ENCODE data around the gene BHLHA9.

The BHLHA9 gene

DNA sequence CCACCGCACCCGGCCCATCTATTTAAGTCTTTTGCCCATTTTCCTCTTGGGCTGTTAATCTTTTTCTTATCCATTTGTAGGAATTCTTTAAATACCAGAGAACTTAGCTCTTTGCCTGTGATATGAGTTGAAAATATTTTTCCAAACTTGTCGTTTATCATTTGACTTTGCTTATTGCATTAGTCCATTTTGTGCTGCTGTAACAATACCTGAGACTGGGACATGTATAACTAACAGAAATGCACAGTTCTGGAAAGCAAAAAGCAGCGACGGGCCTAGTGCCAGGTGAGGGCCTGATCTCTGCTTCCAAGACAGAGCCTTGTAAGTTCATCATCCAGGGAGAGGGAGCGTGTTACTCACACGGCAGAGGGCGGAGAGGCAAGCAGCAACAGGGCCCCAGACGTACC, 25.6 kb upstream of the BHLHA9 start:
- DNase-seq = no peak
- in situ Hi-C loops (cut with MboI; ENCODE audit: low pct_unique_long_range_greater_than_20kb, low sequenced_read_pairs) = no loop called here

DNA sequence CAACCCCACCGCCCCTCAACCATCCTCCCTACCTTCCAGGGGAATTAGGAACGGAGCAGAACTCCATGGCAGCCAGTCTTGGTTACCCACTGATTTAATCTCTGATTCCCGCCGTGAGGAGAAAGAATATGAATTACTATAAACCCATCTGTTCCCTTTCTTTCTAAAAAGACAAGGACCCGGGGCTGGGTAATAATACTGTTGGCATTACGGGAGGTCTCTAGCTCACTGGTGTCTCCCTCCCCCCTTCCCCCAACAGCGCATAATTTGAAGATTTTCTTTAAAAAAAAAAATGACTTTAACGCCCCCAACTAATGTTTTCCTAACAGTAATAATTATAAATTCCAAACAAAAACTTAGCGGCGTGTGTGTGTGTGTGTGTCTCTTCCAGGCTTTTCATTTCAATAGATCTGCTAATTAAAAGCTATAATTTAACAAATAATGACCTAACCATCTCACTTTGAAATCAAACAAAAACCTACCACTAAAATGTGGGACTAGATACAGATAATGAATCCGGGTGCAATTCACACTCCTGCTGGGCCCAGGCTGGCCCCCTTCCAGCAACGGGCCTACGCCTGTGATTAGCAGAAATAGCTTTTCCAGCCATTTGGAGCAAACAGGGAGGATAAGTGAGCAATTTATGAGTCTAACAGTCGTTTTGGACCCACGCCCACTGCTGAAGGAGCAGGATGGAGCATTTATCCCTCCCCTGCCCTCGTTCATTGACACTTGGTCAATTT, 18.2 kb upstream of the BHLHA9 start:
- DNase-seq = no peak
- in situ Hi-C loops (cut with MboI; ENCODE audit: low pct_unique_long_range_greater_than_20kb, low sequenced_read_pairs) = no loop called here

DNA sequence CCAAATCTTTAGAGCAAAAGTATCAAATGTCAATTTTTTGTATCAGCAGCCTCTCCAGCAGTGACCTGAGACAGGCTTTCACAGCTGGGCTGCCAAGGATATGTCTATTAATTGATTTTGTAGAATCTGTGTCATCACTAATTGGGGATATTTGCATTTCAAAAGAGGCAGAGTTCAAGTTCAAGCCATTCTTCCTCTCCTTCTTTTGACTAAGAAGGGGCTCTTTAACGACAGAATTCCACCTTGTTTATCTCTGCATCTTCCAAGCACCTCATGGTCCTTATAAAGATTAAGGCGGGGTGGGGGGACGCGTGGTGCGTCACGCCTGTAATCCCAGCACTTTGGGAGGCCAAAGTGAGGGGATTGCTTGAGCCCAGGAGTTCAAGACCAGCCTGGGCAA, 15.2 kb upstream of the BHLHA9 start:
- in situ Hi-C loops (cut with MboI; ENCODE audit: low pct_unique_long_range_greater_than_20kb, low sequenced_read_pairs) = no loop called here
- no peak for DNase-seq

DNA sequence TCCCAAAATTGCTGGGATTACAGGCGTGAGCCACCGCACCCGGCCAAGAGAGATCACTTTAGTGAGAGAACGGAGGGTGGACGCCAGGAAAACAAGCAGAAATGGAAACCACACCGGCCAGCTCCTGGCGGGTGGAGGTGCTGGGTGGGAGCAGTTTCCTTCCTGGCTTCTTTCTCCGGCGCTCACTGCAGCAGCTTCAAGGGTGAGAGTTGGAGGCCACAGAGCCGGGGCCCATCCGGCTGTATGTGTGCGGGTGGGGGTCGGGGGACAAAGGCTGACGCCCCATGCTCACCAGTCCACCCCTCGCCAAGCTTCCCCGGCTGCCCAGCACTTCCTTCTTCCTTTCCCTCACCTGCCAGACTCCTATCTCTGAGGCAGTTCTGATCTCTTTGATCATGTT, 13.5 kb upstream of the BHLHA9 start:
- DNase-seq = no peak
- in situ Hi-C loops (cut with MboI; ENCODE audit: low pct_unique_long_range_greater_than_20kb, low sequenced_read_pairs) = no loop called here

DNA sequence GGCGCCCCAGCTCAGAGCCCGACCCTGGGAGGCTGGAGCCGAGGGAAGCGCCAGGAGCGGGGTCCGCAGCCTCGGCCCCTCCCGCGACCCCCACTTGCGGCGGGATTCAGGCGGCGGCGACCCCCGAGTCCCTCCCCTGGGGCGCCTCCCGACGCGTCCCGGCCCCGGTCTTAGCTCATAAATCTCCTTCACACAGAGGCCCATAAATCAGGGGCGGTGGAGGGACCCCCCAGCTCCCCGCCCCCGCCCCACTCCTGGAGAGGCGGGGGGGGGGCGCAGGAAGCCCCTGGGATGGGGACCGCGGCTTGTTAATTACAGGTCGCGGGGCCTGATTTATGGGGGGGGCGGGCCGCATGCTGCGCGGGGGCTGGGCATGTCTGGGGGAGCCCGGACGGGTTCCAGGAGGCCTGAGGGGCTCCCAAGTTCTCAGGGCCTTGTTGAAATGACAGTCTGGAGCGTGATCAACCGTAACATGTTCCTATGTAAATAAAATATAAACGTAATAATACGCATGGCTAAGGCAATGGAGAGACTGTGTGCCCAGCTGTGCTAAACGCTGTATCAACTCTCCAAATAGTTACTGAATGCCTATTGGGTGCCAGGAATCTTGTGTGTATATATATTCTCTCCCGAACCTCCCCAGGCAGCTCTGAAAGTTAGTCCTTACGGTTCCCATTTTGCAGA, 10.0 kb upstream of the BHLHA9 start:
- DNase-seq = no peak
- in situ Hi-C loops (cut with MboI; ENCODE audit: low pct_unique_long_range_greater_than_20kb, low sequenced_read_pairs) = no loop called here

DNA sequence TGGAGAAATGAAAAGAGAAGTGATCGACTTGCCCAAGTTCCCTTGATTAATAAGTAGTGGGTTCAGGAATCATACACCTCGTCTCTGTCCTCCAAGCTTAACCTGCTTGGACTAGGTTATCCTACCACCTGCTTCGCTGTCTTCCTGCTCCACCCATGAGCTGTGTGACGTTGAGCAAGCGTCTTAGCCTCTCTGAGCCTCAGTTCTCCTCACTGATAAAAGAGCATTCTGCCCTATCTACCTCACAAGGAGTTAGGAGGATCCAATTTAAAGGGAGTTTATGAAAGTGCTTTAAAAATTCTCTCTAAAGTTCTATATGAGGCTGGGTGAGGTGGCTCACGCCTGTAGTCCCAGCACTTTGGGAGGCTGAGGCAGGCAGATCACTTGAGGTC, 9.5 kb upstream of the BHLHA9 start:
- DNase-seq = no peak
- in situ Hi-C loops (cut with MboI; ENCODE audit: low pct_unique_long_range_greater_than_20kb, low sequenced_read_pairs) = no loop called here

DNA sequence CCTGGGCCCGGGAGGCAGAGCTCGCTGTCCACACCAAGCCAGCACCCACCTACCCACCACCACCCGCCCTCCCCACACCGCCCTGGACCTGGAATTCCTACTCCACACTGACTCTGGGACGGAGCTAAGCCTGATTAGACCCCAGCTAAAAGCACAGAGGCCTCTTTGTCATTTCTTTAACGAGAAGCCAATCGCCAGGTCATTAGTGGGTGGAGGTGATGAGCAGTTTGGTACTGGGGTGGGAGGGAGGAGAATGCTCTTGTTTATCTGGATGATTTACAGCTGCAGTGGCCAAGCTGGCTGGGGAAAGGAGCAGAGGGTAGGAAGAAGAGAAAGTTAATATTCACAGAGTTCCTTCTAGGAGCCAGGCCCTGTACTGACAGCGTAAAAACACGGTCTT, 6.0 kb upstream of the BHLHA9 start:
- in situ Hi-C loops (cut with MboI; ENCODE audit: low pct_unique_long_range_greater_than_20kb, low sequenced_read_pairs) = no loop called here
- no peak for DNase-seq

DNA sequence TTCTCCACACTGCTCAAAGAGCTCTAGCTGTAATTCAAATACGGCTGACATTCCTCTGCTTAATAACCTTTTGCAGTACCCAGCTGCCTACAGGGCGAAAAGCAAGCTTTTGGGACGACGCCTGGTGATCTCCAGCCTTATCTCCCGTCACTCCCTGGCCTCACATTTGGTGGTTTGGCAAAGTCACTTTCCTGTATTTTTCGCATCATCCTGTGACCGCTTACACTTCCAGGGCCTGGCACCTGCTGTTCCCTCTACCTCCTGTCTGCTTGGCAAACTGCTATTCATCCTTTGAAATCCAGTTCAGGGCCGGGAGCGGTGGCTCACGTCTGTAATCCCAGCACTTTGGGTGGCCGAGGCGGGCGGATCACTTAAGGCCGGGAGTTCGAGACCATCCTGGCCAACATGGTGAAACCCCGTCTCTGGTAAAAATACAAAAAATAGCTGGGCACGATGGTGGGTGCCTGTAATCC, 2.7 kb upstream of the BHLHA9 start:
- DNase-seq = no peak
- in situ Hi-C loops (cut with MboI; ENCODE audit: low pct_unique_long_range_greater_than_20kb, low sequenced_read_pairs) = no loop called here

DNA sequence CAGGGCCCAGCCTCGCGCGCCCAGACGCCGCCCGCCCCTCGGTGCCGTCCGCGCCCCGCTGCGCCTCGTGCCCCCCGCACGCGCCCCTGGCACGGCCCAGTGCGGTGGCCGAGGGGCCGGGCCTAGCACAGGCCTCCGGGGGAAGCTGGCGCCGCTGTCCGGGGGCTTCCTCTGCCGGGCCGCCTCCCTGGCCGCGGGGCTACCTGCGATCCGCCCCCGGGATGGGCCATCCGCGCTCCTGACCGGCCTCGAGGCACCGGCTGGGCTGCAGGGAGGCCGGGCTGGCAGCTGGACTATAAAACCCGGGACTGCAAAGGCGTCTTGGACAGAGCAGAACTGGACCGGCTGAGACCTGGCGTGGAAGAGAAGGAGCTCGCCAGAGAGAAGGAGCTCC, 783 bp downstream of the BHLHA9 start:
- no peak for DNase-seq
- in situ Hi-C loops (cut with MboI; ENCODE audit: low pct_unique_long_range_greater_than_20kb, low sequenced_read_pairs) = no loop called here

DNA sequence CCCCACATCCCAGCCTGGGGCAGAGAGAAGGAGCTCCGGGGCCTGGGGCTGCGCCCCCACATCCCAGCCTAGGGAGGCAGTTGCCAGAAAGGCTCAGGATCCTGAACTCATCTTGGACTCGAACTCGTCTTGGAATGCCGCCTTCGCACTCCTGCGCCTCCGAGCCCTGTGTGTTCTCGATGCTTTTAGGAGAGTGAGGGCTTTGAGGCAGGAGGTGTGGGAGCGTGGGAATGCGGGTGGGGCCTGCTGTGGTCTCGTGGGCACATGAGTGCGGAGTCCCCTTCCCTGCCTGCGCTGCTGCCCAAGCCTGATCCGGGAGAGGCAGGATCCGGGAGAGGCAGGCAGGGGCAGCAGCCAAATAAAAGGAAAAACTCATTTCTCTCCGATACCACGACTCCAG, 1.2 kb downstream of the BHLHA9 start:
- in situ Hi-C loops (cut with MboI; ENCODE audit: low pct_unique_long_range_greater_than_20kb, low sequenced_read_pairs) = no loop called here
- no peak for DNase-seq

DNA sequence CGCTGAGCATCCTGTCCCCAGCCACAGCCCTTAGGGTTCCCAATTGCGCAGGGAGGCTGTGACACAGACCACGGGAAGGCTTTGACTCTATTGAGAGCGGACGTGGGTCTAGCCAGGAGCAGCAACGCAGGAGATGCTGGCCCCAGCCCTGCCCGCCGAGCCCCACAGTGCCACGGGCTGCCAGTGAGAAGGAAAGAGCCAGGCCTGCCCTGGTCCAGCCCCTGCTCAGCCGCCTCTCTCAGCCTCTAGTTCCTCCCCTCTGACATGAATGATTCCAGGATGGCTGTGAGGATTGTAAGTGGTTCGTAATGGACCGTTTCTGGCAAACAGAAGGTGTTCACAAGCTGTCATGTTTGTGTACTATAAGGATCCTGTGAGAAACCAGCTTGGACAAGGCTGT, 2.5 kb downstream of the BHLHA9 start:
- in situ Hi-C loops (cut with MboI; ENCODE audit: low pct_unique_long_range_greater_than_20kb, low sequenced_read_pairs) = no loop called here
- no peak for DNase-seq

DNA sequence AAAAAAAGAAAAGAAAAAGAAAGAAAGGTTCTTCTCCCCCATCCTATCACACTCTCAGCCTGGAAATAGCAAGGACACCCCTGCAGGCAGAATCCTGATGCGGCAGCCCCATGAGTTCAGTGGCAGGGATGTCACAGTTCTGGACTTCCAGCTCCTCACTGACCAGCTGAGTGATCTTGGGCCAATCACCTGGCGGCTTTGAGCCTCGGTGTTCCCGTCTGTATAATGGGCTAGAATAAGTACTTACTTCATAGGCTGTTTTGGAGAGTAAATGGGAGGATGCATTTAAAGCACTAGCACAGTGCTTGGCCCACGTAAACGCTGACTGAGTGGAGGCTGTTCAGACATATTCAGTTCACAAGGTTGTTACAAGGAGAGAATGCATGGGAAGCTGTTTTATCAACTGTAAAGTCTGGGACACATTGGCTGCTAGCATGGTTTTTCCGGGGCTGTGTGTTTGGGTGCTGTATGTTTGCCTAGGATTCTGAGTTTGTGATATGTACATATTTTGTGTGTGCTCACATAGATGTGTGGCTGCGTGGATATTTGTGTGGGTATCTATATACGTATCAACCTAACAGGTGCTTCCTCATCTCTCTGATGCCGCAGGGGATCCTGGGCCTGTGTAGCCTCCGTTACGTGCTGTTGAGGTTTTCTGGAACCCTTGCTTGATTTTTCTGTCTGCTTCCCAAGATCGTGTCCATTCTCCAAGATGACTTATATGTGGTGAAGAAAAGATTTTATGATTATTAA, 3.4 kb downstream of the BHLHA9 start:
- in situ Hi-C loops (cut with MboI; ENCODE audit: low pct_unique_long_range_greater_than_20kb, low sequenced_read_pairs) = no loop called here

DNA sequence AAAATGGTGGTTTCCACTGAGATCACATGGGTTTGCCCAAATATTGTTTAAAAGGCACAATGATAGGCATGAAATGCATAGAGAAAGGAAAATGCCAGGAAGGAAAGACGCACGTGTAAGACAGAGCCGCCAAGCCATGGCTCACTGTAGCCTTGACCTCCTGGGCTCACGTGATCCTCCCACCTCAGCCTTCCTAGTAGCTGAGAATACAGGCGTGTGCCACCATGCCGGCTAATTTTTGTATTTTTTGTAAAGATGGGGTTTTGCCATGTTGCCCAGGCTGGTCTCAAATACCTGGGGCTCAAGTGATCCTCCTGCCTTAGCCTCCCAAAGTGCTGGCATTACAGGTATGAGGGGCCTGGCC, 4.0 kb downstream of the BHLHA9 start:
- no peak for DNase-seq
- in situ Hi-C loops (cut with MboI; ENCODE audit: low pct_unique_long_range_greater_than_20kb, low sequenced_read_pairs) = no loop called here

More for the DNA sequence above, 3.4 kb downstream of the BHLHA9 start:
- DNase-seq = no peak

DNA sequence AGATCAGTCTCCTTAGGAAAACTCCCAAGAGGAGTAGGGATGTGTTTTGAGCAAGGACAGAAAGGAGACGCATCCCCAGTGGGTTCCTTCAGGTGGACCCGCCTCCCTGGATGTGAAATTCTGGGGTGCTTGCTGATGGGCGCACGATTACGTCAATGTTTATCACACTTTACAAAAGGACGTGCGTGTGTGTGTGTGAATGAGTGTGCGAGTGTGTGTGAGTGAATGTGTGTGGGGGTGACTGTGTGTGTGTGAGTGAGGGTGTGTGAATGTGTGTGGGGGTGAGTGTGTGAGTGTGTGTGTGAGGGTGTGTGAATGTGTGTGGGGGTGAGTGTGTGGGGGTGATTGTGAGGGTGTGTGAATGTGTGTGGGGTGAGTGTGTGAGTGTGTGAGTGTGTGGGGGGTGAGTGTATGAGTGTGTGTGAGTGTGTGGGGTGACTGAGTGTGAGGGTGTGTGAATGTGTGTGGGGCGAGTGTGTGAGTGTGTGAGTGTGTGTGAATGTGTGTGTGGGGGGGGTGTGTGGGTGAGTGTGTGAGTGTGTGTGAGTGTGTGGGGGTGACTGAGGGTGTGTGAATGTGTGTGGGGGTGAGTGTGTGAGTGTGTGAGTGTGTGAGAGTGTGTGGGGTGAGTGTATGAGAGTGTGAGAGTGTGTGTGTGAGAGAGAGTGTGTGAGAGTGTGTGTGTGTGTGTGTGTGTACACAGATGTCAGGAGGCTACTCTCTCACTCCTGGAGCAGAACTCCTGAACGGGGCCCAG, 5.1 kb downstream of the BHLHA9 start:
- no peak for DNase-seq
- in situ Hi-C loops (cut with MboI; ENCODE audit: low pct_unique_long_range_greater_than_20kb, low sequenced_read_pairs) = no loop called here

DNA sequence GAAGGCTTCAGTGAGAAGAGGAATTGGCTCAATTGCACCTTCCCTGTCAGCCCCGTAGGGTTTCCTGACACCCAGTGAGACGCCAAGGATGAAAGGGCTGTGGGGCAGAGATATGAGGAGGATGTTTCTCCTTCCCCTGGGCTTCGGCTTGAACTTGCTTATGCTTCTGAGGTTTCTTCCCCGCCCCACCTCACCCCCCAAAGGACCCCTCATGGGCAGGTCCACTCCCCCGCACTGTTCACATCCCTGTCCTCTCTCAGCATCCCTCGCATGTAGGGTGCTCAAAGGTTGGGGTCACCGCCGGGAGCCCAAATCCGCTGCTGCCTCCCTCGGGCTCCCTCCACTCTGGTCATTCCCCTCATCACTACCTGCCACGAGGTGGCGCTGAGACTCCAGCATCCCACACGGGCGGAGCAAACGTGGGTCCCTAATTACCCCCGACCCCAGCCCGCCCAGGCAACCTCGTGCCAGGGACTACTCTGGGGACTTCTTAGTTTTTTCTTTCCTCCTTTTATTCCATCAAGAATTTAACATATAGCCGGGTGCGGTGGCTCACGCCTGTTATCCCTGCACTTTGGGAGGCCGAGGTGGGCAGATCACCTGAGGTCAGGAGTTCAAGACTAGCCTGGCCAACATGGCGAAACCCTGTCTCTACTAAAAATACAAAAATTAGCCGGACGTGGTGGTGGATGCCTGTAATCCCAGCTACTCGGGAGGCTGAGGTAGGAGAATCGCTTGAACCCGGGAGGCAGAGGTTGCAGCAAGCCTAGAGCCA, 5.9 kb downstream of the BHLHA9 start:
- DNase-seq = peak; percentile 61
- in situ Hi-C loops (cut with MboI; ENCODE audit: low pct_unique_long_range_greater_than_20kb, low sequenced_read_pairs) = no loop called here

DNA sequence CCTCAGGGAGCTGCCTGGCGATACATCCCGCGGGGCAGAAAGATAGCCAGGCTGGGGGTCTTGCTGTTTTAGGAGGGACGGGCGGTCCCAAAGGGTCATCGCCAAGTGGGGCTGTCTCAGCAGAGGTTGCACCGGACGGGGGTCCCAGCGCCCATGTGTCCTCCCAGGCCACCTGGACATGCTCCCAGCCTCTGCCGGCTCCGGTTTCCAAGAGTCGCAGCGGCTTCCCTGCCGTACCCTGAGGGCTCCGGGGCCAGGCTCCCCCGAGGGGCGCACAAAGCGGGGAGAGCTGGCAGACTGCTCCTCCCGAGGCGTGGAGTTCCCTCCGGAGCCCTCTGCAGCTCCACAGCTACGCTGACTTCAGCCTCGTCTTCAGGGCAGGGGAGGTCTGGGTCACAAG, 10.4 kb downstream of the BHLHA9 start:
- no peak for DNase-seq

DNA sequence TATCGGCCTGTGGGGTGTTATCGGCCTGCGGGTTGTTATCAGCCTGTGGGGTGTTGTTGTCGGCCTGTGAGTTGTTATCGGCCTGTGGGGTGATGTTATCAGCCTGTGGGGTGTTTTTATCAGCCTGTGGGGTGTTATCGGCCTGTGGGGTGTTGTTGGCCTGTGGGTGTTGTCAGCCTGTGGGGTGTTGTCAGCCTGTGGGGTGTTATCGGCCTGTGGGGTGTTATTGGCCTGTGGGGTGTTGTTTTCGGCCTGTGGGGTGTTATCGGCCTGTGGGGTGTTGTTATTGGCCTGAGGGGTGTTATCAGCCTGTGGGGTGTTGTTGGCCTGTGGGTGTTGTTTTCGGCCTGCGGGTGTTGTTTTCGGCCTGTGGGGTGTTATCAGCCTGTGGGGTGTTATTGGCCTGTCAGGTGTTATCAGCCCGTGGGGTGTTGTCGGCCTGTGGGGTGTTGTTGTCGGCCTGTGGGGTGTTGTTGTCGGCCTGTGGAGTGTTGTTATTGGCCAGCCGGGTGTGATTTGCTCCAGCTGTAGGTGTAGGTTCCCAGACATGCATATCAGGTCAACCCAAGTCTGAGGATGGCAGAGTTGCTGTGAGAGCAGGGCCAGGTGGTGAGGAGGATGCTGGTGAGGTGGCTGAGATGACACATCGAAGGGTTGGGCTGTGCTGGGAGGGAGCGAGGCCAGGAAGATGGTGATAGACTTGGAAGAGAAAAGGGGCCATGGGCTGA, 16.3 kb downstream of the BHLHA9 start:
- no peak for DNase-seq
- in situ Hi-C loops (cut with MboI; ENCODE audit: low pct_unique_long_range_greater_than_20kb, low sequenced_read_pairs) = no loop called here

More for the DNA sequence above, 10.4 kb downstream of the BHLHA9 start:
- in situ Hi-C loops (cut with MboI; ENCODE audit: low pct_unique_long_range_greater_than_20kb, low sequenced_read_pairs) = no loop called here

DNA sequence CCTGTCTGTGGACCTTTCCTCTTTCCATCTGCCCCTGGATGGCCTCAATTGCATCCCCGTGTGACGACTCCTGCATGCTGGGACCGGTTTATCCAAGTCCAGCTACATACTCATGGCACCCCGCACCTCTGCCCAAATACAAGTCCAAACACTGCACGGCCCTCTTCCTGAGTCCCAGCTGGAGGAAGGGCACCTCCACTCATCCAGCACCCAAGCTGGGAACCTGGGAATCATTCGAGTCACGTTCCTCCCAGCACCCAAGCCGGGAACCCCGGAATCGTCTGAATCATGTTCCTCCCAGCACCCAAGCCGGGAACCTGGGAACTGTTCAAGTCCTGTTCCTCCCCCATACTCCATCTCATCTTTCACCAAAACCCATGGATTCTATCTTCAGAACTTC, 19.5 kb downstream of the BHLHA9 start:
- in situ Hi-C loops (cut with MboI; ENCODE audit: low pct_unique_long_range_greater_than_20kb, low sequenced_read_pairs) = no loop called here
- DNase-seq = no peak

Data from KBM-7 (cell line).